ENCODE data around the gene KCNJ14. TPM values are rescaled to one million over a fixed set of nuclear protein-coding genes. Genes with fewer than 3 reads are reported as not detected.

Gene KCNJ14
- total RNA-seq, 1 experiment from 2014 or later = 0.31 TPM

- no peak for DNase-seq (ENCODE audit: low spot score)
- in situ Hi-C loops (cut with HindIII; ENCODE audit: low sequenced_read_pairs) = no loop called here
Measured at GRCh38 chr19:48498595-48499311, 43.4 kb downstream of the KCNJ14 start.

- in situ Hi-C loops (cut with HindIII; ENCODE audit: low sequenced_read_pairs) = no loop called here
- DNase-seq (ENCODE audit: low spot score) = no peak
Measured at GRCh38 chr19:48499316-48500090, 44.1 kb downstream of the KCNJ14 start.

- in situ Hi-C loops (cut with HindIII; ENCODE audit: low sequenced_read_pairs) = no loop called here
- no peak for DNase-seq (ENCODE audit: low spot score)
Measured at GRCh38 chr19:48500830-48501493, 45.6 kb downstream of the KCNJ14 start.

GRCh38 chr19:48501494-48502349 lies 46.3 kb downstream of the KCNJ14 start:
- DNase-seq (ENCODE audit: low spot score) = peak; percentile 76
- in situ Hi-C loops (cut with HindIII; ENCODE audit: low sequenced_read_pairs) = no loop called here

GRCh38 chr19:48502350-48503018 lies 47.1 kb downstream of the KCNJ14 start:
- in situ Hi-C loops (cut with HindIII; ENCODE audit: low sequenced_read_pairs) = no loop called here

GRCh38 chr19:48506138-48506733 lies 50.9 kb downstream of the KCNJ14 start:
- DNase-seq (ENCODE audit: low spot score) = no peak
- in situ Hi-C loops (cut with HindIII; ENCODE audit: low sequenced_read_pairs) = no loop called here

More at GRCh38 chr19:48502350-48503018, 47.1 kb downstream of the KCNJ14 start:
- DNase-seq (ENCODE audit: low spot score) = no peak

GRCh38 chr19:48507911-48508439 lies 52.6 kb downstream of the KCNJ14 start:
- no peak for DNase-seq (ENCODE audit: low spot score)
- in situ Hi-C loops (cut with HindIII; ENCODE audit: low sequenced_read_pairs) = no loop called here

GRCh38 chr19:48508729-48509411 lies 53.5 kb downstream of the KCNJ14 start:
- no peak for DNase-seq (ENCODE audit: low spot score)
- in situ Hi-C loops (cut with HindIII; ENCODE audit: low sequenced_read_pairs) = no loop called here

GRCh38 chr19:48509467-48510194 lies 54.3 kb downstream of the KCNJ14 start:
- in situ Hi-C loops (cut with HindIII; ENCODE audit: low sequenced_read_pairs) = no loop called here
- peak; percentile 56 for DNase-seq (ENCODE audit: low spot score)

- peak; percentile 90 for DNase-seq (ENCODE audit: low spot score)
- in situ Hi-C loops (cut with HindIII; ENCODE audit: low sequenced_read_pairs) = no loop called here
Measured at GRCh38 chr19:48510421-48511268, 55.3 kb downstream of the KCNJ14 start.

GRCh38 chr19:48511321-48511731 lies 56.0 kb downstream of the KCNJ14 start:
- in situ Hi-C loops (cut with HindIII; ENCODE audit: low sequenced_read_pairs) = no loop called here
- no peak for DNase-seq (ENCODE audit: low spot score)

- DNase-seq (ENCODE audit: low spot score) = peak; percentile 99
- in situ Hi-C loops (cut with HindIII; ENCODE audit: low sequenced_read_pairs) = no loop called here
Measured at GRCh38 chr19:48511800-48512503, 56.6 kb downstream of the KCNJ14 start, which contains the start of gene LMTK3. TSS of gene LMTK3 (minus strand) at chr19:48511835. CDS start at chr19:48511576, 259 bp downstream.

- DNase-seq (ENCODE audit: low spot score) = no peak
- in situ Hi-C loops (cut with HindIII; ENCODE audit: low sequenced_read_pairs) = no loop called here
Measured at GRCh38 chr19:48512504-48513288, 57.3 kb downstream of the KCNJ14 start.

GRCh38 chr19:48513289-48514122 lies 58.1 kb downstream of the KCNJ14 start:
- DNase-seq (ENCODE audit: low spot score) = peak; percentile 97
- in situ Hi-C loops (cut with HindIII; ENCODE audit: low sequenced_read_pairs) = no loop called here
